ENCODE results near the gene RIPPLY1.

DNA sequence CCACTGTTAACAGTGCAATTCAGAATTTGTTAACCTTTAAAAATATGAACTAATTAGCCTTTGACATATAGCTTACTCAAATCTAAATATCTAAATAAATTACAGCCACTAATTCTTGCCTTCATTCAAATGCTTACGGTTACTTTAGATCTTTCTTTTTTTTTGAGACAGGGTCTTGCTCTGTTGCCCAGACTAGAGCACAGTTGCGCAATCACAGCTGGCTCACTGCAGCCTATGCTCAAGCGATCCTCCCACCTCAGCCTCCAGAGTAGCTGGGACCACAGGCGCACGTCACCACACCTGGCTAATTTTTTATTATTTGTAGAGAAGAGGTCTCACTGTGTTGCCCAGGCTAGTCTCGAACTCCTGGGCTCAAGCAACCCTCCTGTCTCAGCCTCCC lies 48.1 kb upstream of the RIPPLY1 start:
- TF ChIP-seq, protein P1, sequence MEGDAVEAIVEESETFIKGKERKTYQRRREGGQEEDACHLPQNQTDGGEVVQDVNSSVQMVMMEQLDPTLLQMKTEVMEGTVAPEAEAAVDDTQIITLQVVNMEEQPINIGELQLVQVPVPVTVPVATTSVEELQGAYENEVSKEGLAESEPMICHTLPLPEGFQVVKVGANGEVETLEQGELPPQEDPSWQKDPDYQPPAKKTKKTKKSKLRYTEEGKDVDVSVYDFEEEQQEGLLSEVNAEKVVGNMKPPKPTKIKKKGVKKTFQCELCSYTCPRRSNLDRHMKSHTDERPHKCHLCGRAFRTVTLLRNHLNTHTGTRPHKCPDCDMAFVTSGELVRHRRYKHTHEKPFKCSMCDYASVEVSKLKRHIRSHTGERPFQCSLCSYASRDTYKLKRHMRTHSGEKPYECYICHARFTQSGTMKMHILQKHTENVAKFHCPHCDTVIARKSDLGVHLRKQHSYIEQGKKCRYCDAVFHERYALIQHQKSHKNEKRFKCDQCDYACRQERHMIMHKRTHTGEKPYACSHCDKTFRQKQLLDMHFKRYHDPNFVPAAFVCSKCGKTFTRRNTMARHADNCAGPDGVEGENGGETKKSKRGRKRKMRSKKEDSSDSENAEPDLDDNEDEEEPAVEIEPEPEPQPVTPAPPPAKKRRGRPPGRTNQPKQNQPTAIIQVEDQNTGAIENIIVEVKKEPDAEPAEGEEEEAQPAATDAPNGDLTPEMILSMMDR (IDR thresholded peaks at IDR 0.05), result no peak
- no peak for TF ChIP-seq POLR2A (IDR thresholded peaks at IDR 0.05)

Data from lower leg skin (tissue), 3 donors.